BLaER1 (cell line): ENCODE measurements around the gene MID1.
"Not testable (repeated sequence)": the region's sequence is repeated elsewhere in the genome, so short reads cannot be mapped to it uniquely, and the experiment has no call there.

Experiments used
- H3K27ac ChIP-seq: shearing (Covaris generic); formaldehyde crosslinking; 2 replicates; pipeline ENCODE4 v1.8.1; 2022
- H3K27me3 ChIP-seq: shearing (Covaris generic); formaldehyde crosslinking; 2 replicates; pipeline ENCODE4 v1.8.1; 2022
- H3K36me3 ChIP-seq: shearing (Covaris generic); formaldehyde crosslinking; 2 replicates; pipeline ENCODE4 v1.8.1; 2022
- H3K4me1 ChIP-seq: shearing (Covaris generic); formaldehyde crosslinking; 2 replicates; pipeline ENCODE4 v1.8.1; 2022
- H3K4me2 ChIP-seq: shearing (Covaris generic); formaldehyde crosslinking; 2 replicates; pipeline ENCODE4 v1.8.1; 2022
- H3K4me3 ChIP-seq: shearing (Covaris generic); formaldehyde crosslinking; 2 replicates; pipeline ENCODE4 v1.8.1; 2022
- H3K9ac ChIP-seq: shearing (Covaris generic); formaldehyde crosslinking; 2 replicates; pipeline ENCODE4 v1.8.1; 2022
- H3K9me3 ChIP-seq: shearing (Covaris generic); formaldehyde crosslinking; 2 replicates; pipeline ENCODE4 v1.8.1; 2022
- H4K20me1 ChIP-seq: shearing (Covaris generic); formaldehyde crosslinking; 2 replicates; pipeline ENCODE4 v1.8.1; 2022
- Cebpa-rat ChIP-seq: shearing (Covaris generic); IDR thresholded peaks from 2 replicates; pipeline ENCODE4 v1.8.1; 2022

MID1 gene

GRCh38 chrX:10602646-10603045 lies 17.7 kb downstream of the MID1 start:
- Histone ChIP-seq H3K4me3 (no peak overlapping the region), H3K27me3 (peaks cover 93% of the 10 kb centered on the region), H3K4me1 (no peaks in the 10 kb centered on the region), H4K20me1 (peaks cover 30% of the 10 kb centered on the region; the same call in 1 of the 2 replicates), H3K36me3 (no peaks in the 10 kb centered on the region), H3K9ac (no peak overlapping the region), H3K9me3 (no peaks in the 10 kb centered on the region), H3K4me2 (no peak overlapping the region), H3K27ac (no peak overlapping the region)
- TF ChIP-seq Cebpa-rat = no peak

GRCh38 chrX:10600479-10600878 lies 19.9 kb downstream of the MID1 start:
- H3K27me3 ChIP-seq = peaks cover 86% of the 10 kb centered on the region
- no peaks in the 10 kb centered on the region for H3K9me3 ChIP-seq
- peaks cover 23% of the 10 kb centered on the region; the same call in 1 of the 2 replicates for H4K20me1 ChIP-seq
- H3K36me3 ChIP-seq = no peaks in the 10 kb centered on the region
- H3K9ac ChIP-seq = no peak overlapping the region
- TF ChIP-seq Cebpa-rat = no peak
- H3K27ac ChIP-seq = no peak overlapping the region
- H3K4me1 ChIP-seq = no peaks in the 10 kb centered on the region
- H3K4me2 ChIP-seq = no peak overlapping the region
- H3K4me3 ChIP-seq = no peak overlapping the region

GRCh38 chrX:10598540-10598939 lies 21.8 kb downstream of the MID1 start:
- Histone ChIP-seq H3K9ac (no peak overlapping the region), H3K9me3 (no peaks in the 10 kb centered on the region), H3K27me3 (peaks cover 83% of the 10 kb centered on the region), H3K4me3 (no peak overlapping the region), H3K27ac (no peak overlapping the region), H3K4me1 (no peaks in the 10 kb centered on the region), H3K36me3 (no peaks in the 10 kb centered on the region), H4K20me1 (peaks cover 20% of the 10 kb centered on the region; the same call in 1 of the 2 replicates), H3K4me2 (no peak overlapping the region)
- TF ChIP-seq Cebpa-rat = no peak

GRCh38 chrX:10597871-10598270 lies 22.5 kb downstream of the MID1 start:
- Histone ChIP-seq H3K4me1 (no peaks in the 10 kb centered on the region), H3K9ac (no peak overlapping the region), H3K4me3 (no peak overlapping the region), H3K4me2 (no peak overlapping the region), H3K9me3 (no peaks in the 10 kb centered on the region), H3K27me3 (peaks cover 83% of the 10 kb centered on the region), H4K20me1 (peaks cover 13% of the 10 kb centered on the region; the same call in 1 of the 2 replicates), H3K36me3 (no peaks in the 10 kb centered on the region), H3K27ac (no peak overlapping the region)
- no peak for TF ChIP-seq Cebpa-rat

- TF ChIP-seq Cebpa-rat = no peak
- H3K4me1 ChIP-seq = no peaks in the 10 kb centered on the region
- peaks cover 67% of the 10 kb centered on the region for H3K27me3 ChIP-seq
Measured at GRCh38 chrX:10591363-10592335, 28.7 kb downstream of the MID1 start.

GRCh38 chrX:10589787-10590186 lies 30.6 kb downstream of the MID1 start:
- not testable (repeated sequence) for H3K4me2 ChIP-seq

More at GRCh38 chrX:10591363-10592335, 28.7 kb downstream of the MID1 start:
- H3K4me3 ChIP-seq = no peak overlapping the region
- no peaks in the 10 kb centered on the region for H4K20me1 ChIP-seq
- no peak overlapping the region for H3K27ac ChIP-seq
- H3K9ac ChIP-seq = no peak overlapping the region
- no peaks in the 10 kb centered on the region for H3K36me3 ChIP-seq
- no peak overlapping the region for H3K4me2 ChIP-seq
- H3K9me3 ChIP-seq = peaks cover under 1% of the 10 kb centered on the region; the same call in 1 of the 2 replicates

GRCh38 chrX:10589098-10589497 lies 31.3 kb downstream of the MID1 start:
- Histone ChIP-seq H4K20me1 (no peaks in the 10 kb centered on the region), H3K4me1 (no peaks in the 10 kb centered on the region), H3K4me3 (no peak overlapping the region), H3K36me3 (no peaks in the 10 kb centered on the region), H3K4me2 (no peak overlapping the region), H3K27ac (no peak overlapping the region), H3K27me3 (peaks cover 60% of the 10 kb centered on the region), H3K9me3 (peaks cover 26% of the 10 kb centered on the region), H3K9ac (no peak overlapping the region)
- no peak for TF ChIP-seq Cebpa-rat

More at GRCh38 chrX:10589787-10590186, 30.6 kb downstream of the MID1 start:
- Histone ChIP-seq H3K27me3 (peaks cover 61% of the 10 kb centered on the region), H3K9me3 (peaks cover 19% of the 10 kb centered on the region)
- H3K9ac ChIP-seq, H3K4me1 ChIP-seq, H4K20me1 ChIP-seq, H3K4me3 ChIP-seq, H3K36me3 ChIP-seq, H3K27ac ChIP-seq: not testable (repeated sequence)

- not testable (repeated sequence) for H3K4me1 ChIP-seq, H3K4me2 ChIP-seq, H3K9ac ChIP-seq, H3K4me3 ChIP-seq, H3K27ac ChIP-seq, H3K36me3 ChIP-seq, H4K20me1 ChIP-seq
- H3K9me3 ChIP-seq = peaks cover 34% of the 10 kb centered on the region
- H3K27me3 ChIP-seq = peaks cover 62% of the 10 kb centered on the region
Measured at GRCh38 chrX:10584882-10585281, 35.5 kb downstream of the MID1 start.

GRCh38 chrX:10582945-10583344 lies 37.4 kb downstream of the MID1 start:
- TF ChIP-seq Cebpa-rat = no peak
- Histone ChIP-seq H3K27ac (no peak overlapping the region), H3K9me3 (peaks cover 34% of the 10 kb centered on the region), H4K20me1 (no peaks in the 10 kb centered on the region), H3K27me3 (peaks cover 66% of the 10 kb centered on the region), H3K4me2 (no peak overlapping the region), H3K9ac (no peak overlapping the region), H3K4me3 (no peak overlapping the region), H3K4me1 (no peaks in the 10 kb centered on the region), H3K36me3 (no peaks in the 10 kb centered on the region)

GRCh38 chrX:10582215-10582733 lies 38.1 kb downstream of the MID1 start:
- no peak overlapping the region for H3K4me3 ChIP-seq
- H3K4me2 ChIP-seq = no peak overlapping the region
- no peak for TF ChIP-seq Cebpa-rat
- no peaks in the 10 kb centered on the region for H3K4me1 ChIP-seq
- H3K27me3 ChIP-seq = peaks cover 69% of the 10 kb centered on the region
- H3K9ac ChIP-seq = no peak overlapping the region
- peaks cover 34% of the 10 kb centered on the region for H3K9me3 ChIP-seq
- H3K36me3 ChIP-seq = no peaks in the 10 kb centered on the region
- no peaks in the 10 kb centered on the region for H4K20me1 ChIP-seq
- no peak overlapping the region for H3K27ac ChIP-seq
